ENCODE measurements around the gene RNF214.
"Not testable (repeated sequence)": the region's sequence is repeated elsewhere in the genome, so short reads cannot be mapped to it uniquely, and the experiment has no call there.

Gene RNF214

DNA sequence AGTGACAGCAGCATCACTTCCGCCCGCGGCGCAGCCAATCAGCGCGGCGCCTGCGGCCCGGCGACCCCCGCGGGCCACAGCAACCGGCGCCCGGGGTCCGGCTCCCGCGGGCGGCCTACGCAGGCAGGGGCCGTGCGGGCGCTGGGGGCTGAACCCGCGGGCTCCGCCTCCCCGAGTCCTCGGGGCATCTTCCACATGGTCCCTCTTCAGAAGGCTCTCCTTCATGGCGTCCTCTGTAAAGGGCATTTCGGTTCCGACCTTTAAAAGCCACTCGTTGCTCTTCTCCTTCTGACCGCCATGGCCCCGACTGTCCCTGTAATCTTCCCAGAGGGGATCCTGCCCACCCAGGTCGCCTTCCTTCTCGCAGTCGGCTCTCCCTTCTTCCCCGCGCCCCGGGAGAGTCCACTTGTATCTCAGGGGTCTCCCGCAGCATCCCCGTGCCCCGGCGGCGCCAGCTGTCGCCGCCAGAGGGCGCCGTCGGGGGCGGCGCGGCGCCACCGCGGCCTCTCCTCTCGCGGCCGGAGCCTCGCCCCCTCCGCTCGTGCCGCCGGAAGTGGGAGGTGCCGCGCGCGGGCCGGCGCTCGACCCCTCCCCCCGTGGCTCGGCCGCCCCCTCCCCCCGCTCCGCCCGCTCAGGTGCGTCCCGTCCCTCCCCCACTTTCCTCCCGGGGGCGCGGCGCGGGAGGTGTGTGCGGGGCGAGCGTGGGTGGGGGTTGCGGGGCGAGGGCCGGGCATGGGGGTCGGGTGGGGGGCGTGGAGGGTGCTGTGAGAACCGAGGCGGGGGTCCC, at the start of gene RNF214:
RNF214 (plus strand) TSS at position 580 of the 787 bp plus-strand sequence. CDS start 1,602 bp downstream, outside the sequence.
- Histone ChIP-seq H3K9ac (ENCODE audit: low read depth, low read length) (peak within 1 kb of the TSS; percentile 95), H3K4me3 (ENCODE audit: low read length) (peak within 1 kb of the TSS; percentile 98), H3K36me3 (ENCODE audit: insufficient read depth, low read depth, low read length) (peaks cover 24% of the 10 kb centered on the region), H3K9me3 (ENCODE audit: insufficient read depth, low read depth, low read length) (no peaks in the 10 kb centered on the region), H3K4me1 (ENCODE audit: insufficient read depth, low read length) (0 out of 2 replicates have a peak, but pooled peaks cover 10% of the 10 kb centered on the region), H3K27me3 (ENCODE audit: insufficient read depth, low read length) (no peaks in the 10 kb centered on the region), H3K27ac (ENCODE audit: low read length) (peak within 1 kb of the TSS; percentile 93)

DNA sequence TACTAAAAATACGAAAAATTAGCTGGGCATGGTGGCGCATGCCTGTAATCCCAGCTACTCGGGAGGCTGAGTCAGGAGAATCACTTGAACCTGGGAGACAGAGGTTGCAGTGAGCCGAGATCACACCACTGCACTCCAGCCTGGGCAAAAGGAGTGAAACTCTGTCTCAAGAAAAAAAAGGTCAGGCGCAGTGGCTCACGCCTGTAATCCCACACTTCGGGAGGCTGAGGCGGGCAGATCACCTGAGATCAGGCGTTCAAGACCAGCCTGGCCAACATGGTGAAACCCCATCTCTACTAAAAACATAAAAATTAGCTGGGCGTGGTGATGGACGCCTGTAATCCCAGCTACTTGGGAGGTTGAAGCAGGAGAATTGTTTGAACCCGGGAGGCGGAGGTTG, 49.3 kb upstream of the RNF214 start:
- peaks cover 17% of the 10 kb centered on the region; the same call in 1 of the 2 replicates for H3K27me3 ChIP-seq (ENCODE audit: insufficient read depth, low read length)
- not testable (repeated sequence) for H3K27ac ChIP-seq (ENCODE audit: low read length); H3K4me3 ChIP-seq (ENCODE audit: low read length); H3K36me3 ChIP-seq (ENCODE audit: insufficient read depth, low read depth, low read length); H3K9me3 ChIP-seq (ENCODE audit: insufficient read depth, low read depth, low read length); H3K9ac ChIP-seq (ENCODE audit: low read depth, low read length); H3K4me1 ChIP-seq (ENCODE audit: insufficient read depth, low read length)

DNA sequence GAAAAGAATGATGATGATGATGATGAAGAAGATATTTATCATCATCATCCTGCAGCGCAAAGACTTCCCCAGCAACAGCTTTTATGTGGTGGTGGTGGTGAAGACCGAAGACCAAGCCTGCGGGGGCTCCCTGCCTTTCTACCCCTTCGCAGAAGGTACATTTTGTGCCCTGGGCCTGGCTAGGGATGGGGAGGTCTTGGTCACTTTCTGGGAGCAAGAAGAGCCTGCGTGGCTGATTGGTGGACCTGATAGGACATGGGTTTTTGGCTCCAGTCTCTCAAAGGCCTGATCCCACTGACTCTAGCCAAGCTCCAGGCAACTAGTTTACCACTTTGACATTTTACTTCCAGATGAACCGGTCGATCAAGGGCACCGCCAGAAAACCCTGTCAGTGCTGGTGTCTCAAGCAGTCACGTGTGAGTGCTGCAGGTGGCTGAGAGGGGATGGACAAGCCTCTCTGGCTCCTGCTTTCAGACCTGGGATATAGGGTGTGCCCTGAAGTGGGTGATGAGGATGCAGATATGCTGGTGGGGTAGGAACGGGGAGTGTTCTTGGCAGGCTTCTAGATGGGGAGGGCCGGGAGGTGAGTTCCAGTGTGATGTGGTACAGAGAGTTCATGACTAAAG, 48.6 kb upstream of the RNF214 start:
- no peak overlapping the region for H3K27ac ChIP-seq (ENCODE audit: low read length)
- peaks cover 8% of the 10 kb centered on the region for H3K4me1 ChIP-seq (ENCODE audit: insufficient read depth, low read length)
- H3K4me3 ChIP-seq (ENCODE audit: low read length), result no peak overlapping the region
- no peak overlapping the region for H3K9ac ChIP-seq (ENCODE audit: low read depth, low read length)
- peaks cover 14% of the 10 kb centered on the region for H3K36me3 ChIP-seq (ENCODE audit: insufficient read depth, low read depth, low read length)
- peaks cover 17% of the 10 kb centered on the region; the same call in 1 of the 2 replicates for H3K27me3 ChIP-seq (ENCODE audit: insufficient read depth, low read length)
- H3K9me3 ChIP-seq (ENCODE audit: insufficient read depth, low read depth, low read length), result no peaks in the 10 kb centered on the region

DNA sequence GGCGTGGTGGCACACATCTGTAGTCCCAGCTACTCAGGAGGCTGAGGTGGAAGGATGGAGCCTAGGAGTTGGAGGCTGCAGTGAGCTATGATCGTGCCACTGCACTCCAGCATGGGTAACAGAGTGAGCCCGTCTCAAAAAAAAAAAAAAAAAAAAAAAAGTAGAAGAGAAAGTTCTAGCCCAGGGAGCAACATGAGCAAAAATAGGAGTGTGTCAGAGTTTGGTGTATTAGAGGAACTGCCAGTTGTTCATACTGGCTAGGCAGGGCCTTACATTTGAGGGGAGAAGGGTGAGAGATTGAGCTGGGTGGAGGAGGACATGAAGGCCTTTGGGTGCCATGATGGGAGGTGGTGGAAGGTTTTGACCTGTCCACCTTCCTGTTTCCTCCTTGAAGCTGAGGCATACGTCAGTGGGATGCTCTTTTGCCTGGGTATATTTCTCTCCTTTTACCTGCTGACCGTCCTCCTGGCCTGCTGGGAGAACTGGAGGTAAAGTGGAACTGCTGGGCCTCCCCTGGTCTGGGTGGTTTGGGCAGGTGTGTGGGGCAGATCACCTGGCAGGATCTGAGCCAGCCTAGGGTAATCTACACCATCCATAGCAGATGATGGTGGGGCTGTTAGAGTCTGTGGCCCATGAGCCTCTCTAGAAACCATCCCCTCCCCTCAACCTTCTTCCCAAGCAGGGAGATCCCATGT, 46.6 kb upstream of the RNF214 start:
- peaks cover 2% of the 10 kb centered on the region; the same call in 1 of the 2 replicates for H3K27me3 ChIP-seq (ENCODE audit: insufficient read depth, low read length)
- H3K9me3 ChIP-seq (ENCODE audit: insufficient read depth, low read depth, low read length), result no peaks in the 10 kb centered on the region
- no peak overlapping the region for H3K27ac ChIP-seq (ENCODE audit: low read length)
- peaks cover 30% of the 10 kb centered on the region for H3K36me3 ChIP-seq (ENCODE audit: insufficient read depth, low read depth, low read length)
- H3K9ac ChIP-seq (ENCODE audit: low read depth, low read length), result no peak overlapping the region
- H3K4me1 ChIP-seq (ENCODE audit: insufficient read depth, low read length), result no peaks in the 10 kb centered on the region
- no peak overlapping the region for H3K4me3 ChIP-seq (ENCODE audit: low read length)

DNA sequence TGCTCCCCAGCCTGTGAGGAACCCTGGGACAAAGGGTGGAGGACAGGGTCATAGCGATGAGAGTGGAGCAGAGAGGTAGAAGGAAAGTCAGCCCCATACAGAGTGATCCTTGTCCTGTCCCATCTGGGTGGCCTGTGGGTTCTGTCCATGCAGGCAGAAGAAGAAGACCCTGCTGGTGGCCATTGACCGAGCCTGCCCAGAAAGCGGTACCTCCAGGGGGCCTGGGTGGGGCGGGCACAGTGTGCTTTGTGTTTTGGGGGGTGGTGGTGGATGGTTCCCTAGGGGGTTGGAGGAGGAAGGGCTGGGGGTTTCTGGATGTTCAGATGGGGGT, 46.1 kb upstream of the RNF214 start:
- H3K4me3 ChIP-seq (ENCODE audit: low read length), result no peak overlapping the region
- H3K27ac ChIP-seq (ENCODE audit: low read length), result no peak overlapping the region
- no peaks in the 10 kb centered on the region for H3K4me1 ChIP-seq (ENCODE audit: insufficient read depth, low read length)
- H3K36me3 ChIP-seq (ENCODE audit: insufficient read depth, low read depth, low read length), result peaks cover 30% of the 10 kb centered on the region
- no peaks in the 10 kb centered on the region for H3K27me3 ChIP-seq (ENCODE audit: insufficient read depth, low read length)
- no peak overlapping the region for H3K9ac ChIP-seq (ENCODE audit: low read depth, low read length)
- H3K9me3 ChIP-seq (ENCODE audit: insufficient read depth, low read depth, low read length), result no peaks in the 10 kb centered on the region

DNA sequence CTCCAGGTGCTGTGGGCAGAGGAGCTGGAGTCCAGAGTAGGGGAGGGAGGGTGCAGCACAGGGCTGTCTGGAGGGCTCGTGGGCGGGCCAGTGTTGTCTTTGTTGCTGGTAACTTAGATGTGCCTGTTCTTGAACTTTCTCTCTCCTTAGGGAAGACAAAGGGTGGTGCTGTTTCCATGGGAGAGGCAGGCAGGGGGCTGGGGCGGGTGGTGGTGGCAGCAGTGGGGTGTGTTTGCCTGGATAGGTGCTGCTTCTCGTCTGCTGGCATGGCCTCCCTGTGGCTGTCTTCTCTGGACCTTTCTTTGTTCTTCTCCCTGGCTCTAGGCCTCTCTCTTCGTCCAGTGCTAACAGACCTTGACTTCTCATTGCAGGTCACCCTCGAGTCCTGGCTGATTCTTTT, 45.5 kb upstream of the RNF214 start:
- H3K36me3 ChIP-seq (ENCODE audit: insufficient read depth, low read depth, low read length), result peaks cover 36% of the 10 kb centered on the region
- no peak overlapping the region for H3K9ac ChIP-seq (ENCODE audit: low read depth, low read length)
- H3K27ac ChIP-seq (ENCODE audit: low read length), result no peak overlapping the region
- H3K9me3 ChIP-seq (ENCODE audit: insufficient read depth, low read depth, low read length), result no peaks in the 10 kb centered on the region
- H3K4me1 ChIP-seq (ENCODE audit: insufficient read depth, low read length), result no peaks in the 10 kb centered on the region
- no peak overlapping the region for H3K4me3 ChIP-seq (ENCODE audit: low read length)
- no peaks in the 10 kb centered on the region for H3K27me3 ChIP-seq (ENCODE audit: insufficient read depth, low read length)

DNA sequence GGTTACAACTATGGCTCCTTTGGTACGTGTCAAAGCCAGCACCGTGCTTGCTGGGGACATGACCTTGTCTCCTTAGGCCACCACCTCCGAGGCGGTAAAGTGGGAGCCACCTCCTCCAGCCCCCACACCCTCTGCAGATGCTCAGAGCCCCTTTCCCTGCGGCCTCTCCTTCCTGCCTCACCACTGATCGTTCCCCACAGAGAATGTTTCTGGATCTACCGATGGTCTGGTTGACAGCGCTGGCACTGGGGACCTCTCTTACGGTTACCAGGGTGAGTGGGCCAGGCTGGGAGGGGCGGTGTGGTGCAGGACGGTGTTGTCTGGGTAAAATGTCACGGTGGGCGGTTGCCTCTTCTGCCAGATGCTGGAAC, 45.1 kb upstream of the RNF214 start:
- H3K4me3 ChIP-seq (ENCODE audit: low read length), result no peak overlapping the region
- H3K4me1 ChIP-seq (ENCODE audit: insufficient read depth, low read length), result no peaks in the 10 kb centered on the region
- no peaks in the 10 kb centered on the region for H3K9me3 ChIP-seq (ENCODE audit: insufficient read depth, low read depth, low read length)
- no peaks in the 10 kb centered on the region for H3K27me3 ChIP-seq (ENCODE audit: insufficient read depth, low read length)
- H3K36me3 ChIP-seq (ENCODE audit: insufficient read depth, low read depth, low read length), result peaks cover 37% of the 10 kb centered on the region
- no peak overlapping the region for H3K9ac ChIP-seq (ENCODE audit: low read depth, low read length)
- H3K27ac ChIP-seq (ENCODE audit: low read length), result no peak overlapping the region

DNA sequence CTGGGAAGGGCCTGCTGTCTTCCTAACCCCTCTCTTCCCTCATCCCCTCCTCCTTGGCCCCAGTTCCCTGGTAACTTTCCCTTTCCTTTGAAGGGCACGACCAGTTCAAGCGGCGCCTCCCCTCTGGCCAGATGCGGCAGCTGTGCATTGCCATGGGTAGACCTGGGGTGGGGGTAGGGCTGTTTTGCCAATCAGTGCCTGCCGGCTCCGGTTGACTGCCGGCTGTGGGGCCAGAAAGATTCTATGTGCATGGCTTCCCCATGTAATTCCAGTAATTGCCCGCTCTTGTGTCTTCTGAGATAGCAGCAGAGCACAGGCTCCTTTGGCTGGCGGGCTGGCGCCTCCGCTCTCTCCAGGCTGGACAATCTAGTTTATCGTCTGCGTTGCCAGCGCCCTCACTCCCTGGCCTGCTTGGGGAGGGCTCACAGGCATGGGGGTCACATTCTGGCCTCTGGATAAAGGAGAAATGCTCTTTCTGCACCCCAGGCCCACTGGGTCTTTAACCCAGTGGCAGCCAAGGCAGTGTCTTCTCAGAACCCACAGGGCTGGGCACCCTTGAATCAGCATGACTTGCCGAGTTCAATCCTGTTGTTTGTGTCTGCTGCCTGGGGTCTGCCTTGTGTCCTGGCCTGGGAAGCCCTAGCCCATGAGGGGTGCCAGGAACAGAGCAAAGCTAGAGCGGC, 44.5 kb upstream of the RNF214 start:
- Histone ChIP-seq H3K9ac (ENCODE audit: low read depth, low read length) (no peak overlapping the region), H3K4me3 (ENCODE audit: low read length) (no peak overlapping the region), H3K27ac (ENCODE audit: low read length) (no peak overlapping the region), H3K9me3 (ENCODE audit: insufficient read depth, low read depth, low read length) (no peaks in the 10 kb centered on the region), H3K4me1 (ENCODE audit: insufficient read depth, low read length) (no peaks in the 10 kb centered on the region), H3K27me3 (ENCODE audit: insufficient read depth, low read length) (no peaks in the 10 kb centered on the region), H3K36me3 (ENCODE audit: insufficient read depth, low read depth, low read length) (peaks cover 37% of the 10 kb centered on the region)

DNA sequence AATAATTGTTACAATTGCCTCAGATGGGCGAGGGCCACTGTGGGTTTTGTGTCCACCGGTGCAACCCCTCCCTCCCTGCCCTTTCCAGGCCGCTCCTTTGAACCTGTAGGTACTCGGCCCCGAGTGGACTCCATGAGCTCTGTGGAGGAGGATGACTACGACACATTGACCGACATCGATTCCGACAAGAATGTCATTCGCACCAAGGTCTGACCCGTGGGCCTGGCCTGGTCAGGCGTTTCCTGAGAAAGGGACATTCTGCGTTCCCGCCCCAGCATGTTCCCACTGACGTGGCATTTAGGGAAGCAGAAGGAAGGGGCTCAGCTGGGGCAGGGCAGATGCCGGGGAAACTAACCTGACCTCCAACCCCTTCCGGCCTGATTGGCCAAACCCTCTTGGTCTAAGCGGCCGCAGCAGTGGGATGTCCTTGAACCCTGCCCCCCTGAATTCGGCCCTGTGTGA, 43.8 kb upstream of the RNF214 start:
- H3K27ac ChIP-seq (ENCODE audit: low read length), result no peak overlapping the region
- H3K4me1 ChIP-seq (ENCODE audit: insufficient read depth, low read length), result no peaks in the 10 kb centered on the region
- no peaks in the 10 kb centered on the region for H3K27me3 ChIP-seq (ENCODE audit: insufficient read depth, low read length)
- H3K4me3 ChIP-seq (ENCODE audit: low read length), result no peak overlapping the region
- peaks cover 39% of the 10 kb centered on the region for H3K36me3 ChIP-seq (ENCODE audit: insufficient read depth, low read depth, low read length)
- H3K9ac ChIP-seq (ENCODE audit: low read depth, low read length), result no peak overlapping the region
- no peaks in the 10 kb centered on the region for H3K9me3 ChIP-seq (ENCODE audit: insufficient read depth, low read depth, low read length)

DNA sequence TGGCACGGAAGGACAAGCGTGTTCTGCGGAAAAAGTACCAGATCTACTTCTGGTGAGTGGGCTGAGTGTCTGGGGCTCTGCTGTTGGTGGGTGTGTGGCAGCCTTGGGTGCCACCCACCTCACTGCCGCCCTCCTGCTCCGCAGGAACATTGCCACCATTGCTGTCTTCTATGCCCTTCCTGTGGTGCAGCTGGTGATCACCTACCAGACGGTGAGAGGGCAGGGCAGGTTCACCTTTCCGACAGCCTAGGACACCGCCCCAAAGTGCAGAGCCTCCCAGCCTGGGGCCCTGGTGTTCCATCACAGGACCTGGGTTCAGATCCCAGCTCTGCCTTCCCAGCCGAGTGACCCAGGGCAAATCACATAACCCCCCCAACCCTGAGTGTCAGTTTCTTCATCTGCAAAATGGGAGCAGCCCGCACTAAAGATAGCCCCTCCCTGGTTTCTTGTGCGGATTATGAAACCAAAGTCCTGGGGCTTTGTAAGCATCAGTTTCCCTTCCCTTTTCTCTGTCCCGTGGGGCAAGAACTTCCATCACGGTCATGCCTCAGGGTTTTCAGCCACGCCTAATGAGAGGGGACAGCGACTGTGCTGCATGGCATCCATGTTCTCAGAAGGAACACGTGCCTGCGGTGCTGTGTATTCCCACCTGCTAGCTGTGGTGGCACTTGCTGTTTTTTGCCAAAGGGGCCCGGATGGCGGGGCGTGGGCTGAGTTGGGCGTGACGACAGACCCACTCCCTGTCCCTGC, 43.1 kb upstream of the RNF214 start:
- Histone ChIP-seq H3K27ac (ENCODE audit: low read length) (no peak overlapping the region), H3K36me3 (ENCODE audit: insufficient read depth, low read depth, low read length) (peaks cover 39% of the 10 kb centered on the region), H3K4me1 (ENCODE audit: insufficient read depth, low read length) (no peaks in the 10 kb centered on the region), H3K9ac (ENCODE audit: low read depth, low read length) (no peak overlapping the region), H3K9me3 (ENCODE audit: insufficient read depth, low read depth, low read length) (no peaks in the 10 kb centered on the region), H3K27me3 (ENCODE audit: insufficient read depth, low read length) (no peaks in the 10 kb centered on the region), H3K4me3 (ENCODE audit: low read length) (no peak overlapping the region)

DNA sequence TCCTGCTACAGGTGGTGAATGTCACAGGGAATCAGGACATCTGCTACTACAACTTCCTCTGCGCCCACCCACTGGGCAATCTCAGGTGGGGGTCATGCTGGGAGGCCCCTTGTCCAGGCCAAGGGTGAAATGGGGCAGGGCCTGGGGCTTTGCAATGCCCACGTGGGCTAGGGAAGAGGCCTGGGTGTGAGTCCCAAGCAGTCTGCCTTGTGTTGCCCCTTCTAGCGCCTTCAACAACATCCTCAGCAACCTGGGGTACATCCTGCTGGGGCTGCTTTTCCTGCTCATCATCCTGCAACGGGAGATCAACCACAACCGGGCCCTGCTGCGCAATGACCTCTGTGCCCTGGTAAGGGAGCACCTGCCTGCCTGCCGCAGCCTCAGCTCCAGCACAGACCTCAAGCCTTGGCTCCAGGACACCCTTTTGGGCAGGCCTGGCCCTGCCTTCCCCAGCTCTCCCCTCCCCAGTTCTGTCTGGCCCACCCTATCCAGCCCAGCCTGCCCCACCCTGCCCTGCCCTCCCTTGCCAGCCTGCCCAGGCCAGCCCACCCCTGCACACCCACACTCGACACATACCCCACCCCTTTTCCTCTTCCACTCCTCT, 42.4 kb upstream of the RNF214 start:
- H3K4me3 ChIP-seq (ENCODE audit: low read length), result no peak overlapping the region
- H3K4me1 ChIP-seq (ENCODE audit: insufficient read depth, low read length), result no peaks in the 10 kb centered on the region
- peaks cover 39% of the 10 kb centered on the region for H3K36me3 ChIP-seq (ENCODE audit: insufficient read depth, low read depth, low read length)
- H3K9me3 ChIP-seq (ENCODE audit: insufficient read depth, low read depth, low read length), result no peaks in the 10 kb centered on the region
- H3K9ac ChIP-seq (ENCODE audit: low read depth, low read length), result no peak overlapping the region
- H3K27ac ChIP-seq (ENCODE audit: low read length), result no peak overlapping the region
- H3K27me3 ChIP-seq (ENCODE audit: insufficient read depth, low read length), result no peaks in the 10 kb centered on the region

Measured in iPS-20b (cell line).